Body of pancreas (tissue), 4 donors: ENCODE data around the gene CASP4. TPM values are rescaled to one million over a fixed set of nuclear protein-coding genes. Genes with fewer than 3 reads are reported as not detected.

Source experiments
- ATAC-seq: fragments of 150-250 bp; one replicate; pipeline ENCODE4 v1.9.1; 2016
- DNase-seq, 4 donors: peaks; one replicate each; pipeline ENCODE4 v3.0.0-alpha.2; 2019
- H3K27ac ChIP-seq, 4 donors: fragments of 200-600 bp; sonication (generic); 1 replicate in 3 of 4; 2 replicates in 1 of 4; pipeline versions ENCODE4 v1.5.1 to v1.6.1; 2016 to 2019; ENCODE audit warnings: mild to moderate bottlenecking in 1 of 4, mixed read lengths in 1 of 4, moderate library complexity in 1 of 4
- H3K27me3 ChIP-seq, 2 donors: fragments of 200-600 bp; sonication (generic); one replicate each; pipeline ENCODE4 v1.6.0; 2016; ENCODE audit warnings: mild to moderate bottlenecking in 1 of 2
- H3K36me3 ChIP-seq, 2 donors: fragments of 200-600 bp; sonication (generic); replicated peaks in 1 of 2; 2 replicates each; pipeline ENCODE4 v1.5.1; 2016; ENCODE audit warnings: low read depth in 2 of 2; ENCODE audit not compliant: insufficient read depth in 1 of 2
- H3K4me1 ChIP-seq: fragments of 200-600 bp; sonication (generic); one replicate; pipeline ENCODE4 v1.6.0; 2016
- H3K4me3 ChIP-seq, 2 donors: fragments of 200-600 bp; sonication (generic); 1 replicate in 1 of 2; 2 replicates in 1 of 2; pipeline ENCODE4 v1.5.1; 2016 to 2019
- H3K9me3 ChIP-seq, 3 donors: fragments of 200-600 bp; sonication (generic); 1 replicate in 2 of 3; 2 replicates in 1 of 3; pipeline ENCODE4 v1.5.1; 2016
- POLR2A ChIP-seq, 3 donors: fragments of 450-650 bp; IDR thresholded peaks; one replicate each; pipeline ENCODE4 v1.6.1; 2016; ENCODE audit warnings: antibody characterized with exemption in 3 of 3, mild to moderate bottlenecking in 2 of 3
- WGBS, 2 donors: methylation state at CpG; one replicate each; pipeline ENCODE4 v1.1.5; 2017; 5-methylcytosine and 5-hydroxymethylcytosine counted together
- intact Hi-C: fragments of 100-400 bp; cut with DNase I; formaldehyde crosslinking; loops from one replicate; pipeline ENCODE4 v1.15.1; 2023
- total RNA-seq, 2 donors: library from RNA; depleted of rRNA; stranded (reverse); fragments of >200 nt; gene quantifications; one replicate each; pipeline ENCODE4 v1.1.0, GENCODE V29; 2016
- TF ChIP-seq, protein P1 (sequence below), 7 experiments: fragments of 450-650 bp in 4 of 7; fragments of 200-600 bp in 3 of 7; sonication (generic) in 3 of 7; IDR thresholded peaks; one replicate each; pipeline ENCODE4 v1.5.1; 2016 to 2019; ENCODE audit warnings: antibody characterized with exemption in 7 of 7

CASP4 gene
- total RNA-seq, 2 donors from 2014 or later: 39.9 to 61.0 TPM

DNA sequence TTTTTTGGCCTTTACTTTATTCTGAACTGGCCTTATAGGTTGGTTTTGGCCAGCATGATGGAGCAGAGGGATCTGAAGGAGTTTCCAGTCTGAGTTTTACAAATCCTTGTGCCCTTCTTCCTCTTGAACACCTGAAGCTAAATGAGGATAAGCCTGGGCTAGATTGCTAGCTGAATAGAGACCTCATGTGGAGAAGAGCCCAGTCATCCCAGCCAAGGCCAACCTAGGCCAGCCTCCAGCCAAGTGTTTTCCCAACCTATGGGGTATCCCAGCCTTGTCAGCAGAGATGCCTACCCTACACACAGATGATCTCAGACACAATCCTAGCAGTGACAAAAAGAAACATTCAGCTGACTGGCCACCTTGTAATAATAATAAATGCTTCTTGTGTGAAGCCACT is 69.1 kb downstream of the CASP4 start:
- H3K27me3 ChIP-seq: no peaks in the 10 kb centered on the region
- intact Hi-C loops: no loop called here
- DNase-seq (no peak), ATAC-seq (no peak)
- no peaks in the 10 kb centered on the region for H3K4me1 ChIP-seq
- no peak for TF ChIP-seq POLR2A (IDR thresholded peaks at IDR 0.05)
- TF ChIP-seq, protein P1, sequence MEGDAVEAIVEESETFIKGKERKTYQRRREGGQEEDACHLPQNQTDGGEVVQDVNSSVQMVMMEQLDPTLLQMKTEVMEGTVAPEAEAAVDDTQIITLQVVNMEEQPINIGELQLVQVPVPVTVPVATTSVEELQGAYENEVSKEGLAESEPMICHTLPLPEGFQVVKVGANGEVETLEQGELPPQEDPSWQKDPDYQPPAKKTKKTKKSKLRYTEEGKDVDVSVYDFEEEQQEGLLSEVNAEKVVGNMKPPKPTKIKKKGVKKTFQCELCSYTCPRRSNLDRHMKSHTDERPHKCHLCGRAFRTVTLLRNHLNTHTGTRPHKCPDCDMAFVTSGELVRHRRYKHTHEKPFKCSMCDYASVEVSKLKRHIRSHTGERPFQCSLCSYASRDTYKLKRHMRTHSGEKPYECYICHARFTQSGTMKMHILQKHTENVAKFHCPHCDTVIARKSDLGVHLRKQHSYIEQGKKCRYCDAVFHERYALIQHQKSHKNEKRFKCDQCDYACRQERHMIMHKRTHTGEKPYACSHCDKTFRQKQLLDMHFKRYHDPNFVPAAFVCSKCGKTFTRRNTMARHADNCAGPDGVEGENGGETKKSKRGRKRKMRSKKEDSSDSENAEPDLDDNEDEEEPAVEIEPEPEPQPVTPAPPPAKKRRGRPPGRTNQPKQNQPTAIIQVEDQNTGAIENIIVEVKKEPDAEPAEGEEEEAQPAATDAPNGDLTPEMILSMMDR (IDR thresholded peaks at IDR 0.05): no peak
- no peak overlapping the region for H3K27ac ChIP-seq
- no peaks in the 10 kb centered on the region for H3K9me3 ChIP-seq
- H3K36me3 ChIP-seq: no peaks in the 10 kb centered on the region
- no peak overlapping the region for H3K4me3 ChIP-seq

DNA sequence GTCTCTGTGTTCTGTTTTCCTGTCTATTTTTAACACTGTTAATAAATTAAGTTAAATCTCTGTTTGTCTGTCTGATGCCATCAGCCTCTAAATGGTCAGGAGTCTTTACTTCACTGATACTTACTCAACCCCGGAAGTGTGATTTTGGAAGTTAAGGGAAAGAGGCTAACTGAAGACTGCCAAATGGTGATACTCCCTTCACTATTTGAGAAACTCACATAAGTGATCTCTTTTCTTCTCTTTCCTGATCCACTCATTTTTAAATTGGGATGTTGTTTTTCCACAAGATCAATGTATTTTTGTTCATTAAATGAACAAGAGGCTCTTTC is 69.7 kb downstream of the CASP4 start:
- Histone ChIP-seq H3K27ac (peak overlapping the region in 2 of 4 donors; percentile 1 to 32), H3K36me3 (no peaks in the 10 kb centered on the region), H3K4me1 (no peaks in the 10 kb centered on the region), H3K27me3 (no peaks in the 10 kb centered on the region), H3K4me3 (no peak overlapping the region), H3K9me3 (no peaks in the 10 kb centered on the region)
- intact Hi-C loops: no loop called here
- ATAC-seq: peak; percentile 30
- WGBS, 2 donors: 55 to 77% methylated on average over 1 of the region's 1 CpG
- no peak for DNase-seq
- TF ChIP-seq, protein P1 (IDR thresholded peaks at IDR 0.05): no peak
- TF ChIP-seq POLR2A (IDR thresholded peaks at IDR 0.05): no peak

DNA sequence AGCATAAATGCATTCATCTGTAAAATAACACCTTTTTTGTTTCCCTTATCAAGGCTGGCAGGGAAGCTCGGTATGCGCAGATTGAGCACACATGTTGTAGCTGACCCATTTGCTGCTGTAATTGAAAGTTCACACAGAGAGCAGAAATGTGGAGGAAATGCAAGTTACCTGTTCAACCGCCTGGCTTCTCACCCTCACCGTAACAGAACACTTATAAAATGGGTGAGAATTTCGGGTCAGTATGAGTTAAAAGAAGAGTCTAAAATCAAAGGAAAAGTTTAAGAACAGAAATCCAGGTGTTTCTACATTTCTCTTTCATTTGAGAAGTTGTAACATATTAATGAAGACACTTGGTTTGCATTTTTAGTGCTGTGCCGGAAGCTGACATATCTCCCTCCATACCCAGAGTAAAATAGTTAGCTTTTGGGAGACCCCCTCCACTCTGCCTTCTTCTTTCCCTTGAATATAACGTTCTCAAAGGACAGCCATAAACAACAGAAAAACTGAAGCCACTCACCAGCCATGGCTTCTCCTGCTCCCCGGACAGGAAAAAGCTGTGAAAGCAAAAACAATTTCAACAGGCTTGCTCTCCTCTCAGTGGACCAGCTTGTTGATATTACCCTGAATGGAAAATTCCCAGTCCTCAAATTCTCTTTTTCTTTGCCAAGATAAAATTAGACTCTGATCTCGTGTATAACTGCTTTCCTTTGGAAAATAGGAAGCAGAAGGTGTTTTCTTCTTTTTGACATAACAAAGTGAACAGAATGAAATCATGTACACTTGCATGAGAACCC is 70.3 kb downstream of the CASP4 start, which contains the start of gene CASP12:
Gene CASP12, minus strand, starts transcription at position 570 of the 794 bp plus-strand sequence.
- H3K9me3 ChIP-seq: no peaks in the 10 kb centered on the region
- peak within 1 kb of the TSS in 3 of 4 donors; percentile 1 to 32 (median 1) for H3K27ac ChIP-seq
- no peaks in the 10 kb centered on the region for H3K4me1 ChIP-seq
- 34 to 37% methylated on average over 9 of the region's 9 CpGs for WGBS, 2 donors
- no peaks in the 10 kb centered on the region for H3K27me3 ChIP-seq
- ATAC-seq (peak; percentile 65), DNase-seq (peak in 1 of 4 donors; percentile 10)
- H3K36me3 ChIP-seq: no peaks in the 10 kb centered on the region
- TF ChIP-seq, protein P1 (IDR thresholded peaks at IDR 0.05): no peak
- TF ChIP-seq POLR2A (IDR thresholded peaks at IDR 0.05): no peak
- no peak within 1 kb of the TSS for H3K4me3 ChIP-seq
- intact Hi-C loops: no loop called here

DNA sequence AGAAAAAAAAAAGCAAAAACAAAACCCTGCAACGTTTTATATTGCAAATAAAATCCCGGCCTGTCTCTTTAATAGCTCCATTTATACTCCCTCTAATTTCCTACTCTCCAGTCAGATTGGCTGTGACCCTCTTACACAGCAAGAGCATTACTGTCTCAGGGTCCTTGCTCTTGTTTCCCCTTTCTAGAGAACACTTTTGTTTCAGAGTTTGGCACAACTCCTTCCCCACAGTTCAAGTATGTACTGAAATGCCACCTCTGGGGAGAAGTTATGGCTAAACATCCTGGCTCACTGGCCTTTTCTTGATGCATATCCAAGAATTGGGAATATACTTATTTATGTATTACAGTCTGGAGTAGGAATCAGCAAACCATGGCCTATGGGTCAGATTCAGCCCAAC is 72.7 kb downstream of the CASP4 start:
- no peak for DNase-seq
- no peaks in the 10 kb centered on the region for H3K9me3 ChIP-seq
- H3K27ac ChIP-seq: no peak overlapping the region
- no peak overlapping the region for H3K4me3 ChIP-seq
- no peaks in the 10 kb centered on the region for H3K36me3 ChIP-seq
- H3K27me3 ChIP-seq: no peaks in the 10 kb centered on the region
- ATAC-seq: no peak
- TF ChIP-seq, protein P1 (IDR thresholded peaks at IDR 0.05): no peak
- no peak for TF ChIP-seq POLR2A (IDR thresholded peaks at IDR 0.05)
- whole genome bisulfite sequencing, 2 donors: 45 to 50% methylated on average over 2 of the region's 2 CpGs
- no peaks in the 10 kb centered on the region for H3K4me1 ChIP-seq
- intact Hi-C loops: no loop called here

DNA sequence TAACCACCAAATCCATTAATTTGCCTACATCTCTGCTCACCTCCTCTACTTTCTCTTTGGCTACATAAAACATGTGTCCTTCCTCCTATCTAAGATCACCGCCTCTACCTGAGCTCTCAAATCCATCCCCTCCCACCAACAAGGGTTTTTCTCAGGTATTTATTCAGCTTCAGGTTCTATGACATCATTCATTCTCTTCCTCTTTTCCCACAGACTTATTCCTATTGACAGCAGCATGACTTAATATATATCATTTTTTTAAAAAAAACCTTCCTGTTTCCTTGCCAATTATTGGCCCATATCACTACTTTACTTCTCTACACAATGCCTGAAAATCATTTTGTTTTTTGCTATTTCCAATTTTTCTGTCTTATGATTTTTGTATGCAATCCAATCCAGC is 74.5 kb downstream of the CASP4 start:
- Histone ChIP-seq H3K9me3 (no peaks in the 10 kb centered on the region), H3K36me3 (no peaks in the 10 kb centered on the region), H3K4me1 (no peaks in the 10 kb centered on the region), H3K27me3 (no peaks in the 10 kb centered on the region), H3K4me3 (no peak overlapping the region), H3K27ac (no peak overlapping the region)
- intact Hi-C loops: no loop called here
- ATAC-seq (no peak), DNase-seq (no peak)
- 85 to 86% methylated on average over 1 of the region's 1 CpG for WGBS, 2 donors
- TF ChIP-seq, protein P1 (IDR thresholded peaks at IDR 0.05): no peak
- no peak for TF ChIP-seq POLR2A (IDR thresholded peaks at IDR 0.05)
